Astrocyte (in vitro differentiated cells and primary cell): ENCODE results near the gene RALGAPA1.

Source experiments
- CTCF ChIP-seq: IDR thresholded peaks from 2 replicates; pipeline ENCODE4 v1.5.1; 2011; ENCODE audit warnings: low read depth, mild to moderate bottlenecking, inconsistent platforms, low read length, moderate library complexity; ENCODE audit not compliant: insufficient read depth
- EZH2 ChIP-seq: IDR thresholded peaks from 2 replicates; pipeline ENCODE4 v1.6.1; 2012; ENCODE audit warnings: mild to moderate bottlenecking, low read length, inconsistent platforms; ENCODE audit not compliant: insufficient read depth

- TF ChIP-seq CTCF (no peak), EZH2 (no peak)
These were observed 231.0 kb downstream of the RALGAPA1 start for GRCh38 chr14:35578135-35578534.
